Gastrocnemius medialis (tissue), 4 donors: ENCODE data around the gene PHTF2. TPM values are rescaled to one million over a fixed set of nuclear protein-coding genes. Genes with fewer than 3 reads are reported as not detected.
"Not testable (repeated sequence)": the region's sequence is repeated elsewhere in the genome, so short reads cannot be mapped to it uniquely, and the experiment has no call there.

Experiments
- ATAC-seq, 2 donors: fragments of 150-250 bp; one replicate each; pipeline ENCODE4 v1.9.1; 2016
- DNase-seq, 2 donors: peaks; one replicate each; pipeline ENCODE4 v3.0.0-alpha.2; 2019
- H3K27ac ChIP-seq, 4 donors: fragments of 200-600 bp; sonication (generic); 1 replicate in 1 of 4; 2 replicates in 3 of 4; pipeline ENCODE4 v1.5.1; 2016 to 2018; ENCODE audit warnings: mild to moderate bottlenecking in 2 of 4, moderate library complexity in 1 of 4
- H3K27me3 ChIP-seq, 3 donors: fragments of 200-600 bp; sonication (generic) in 2 of 3; 1 replicate in 1 of 3; 2 replicates in 2 of 3; pipeline versions ENCODE4 v1.5.1 to v1.6.0; 2016 to 2019; ENCODE audit warnings: mild to moderate bottlenecking in 1 of 3, moderate library complexity in 1 of 3
- H3K36me3 ChIP-seq, 2 donors: fragments of 200-600 bp; sonication (generic) in 1 of 2; one replicate each; pipeline ENCODE4 v1.5.1; 2017 to 2018
- H3K4me1 ChIP-seq, 2 donors: fragments of 200-600 bp; sonication (generic) in 1 of 2; one replicate each; pipeline ENCODE4 v1.5.1; 2016 to 2017; ENCODE audit warnings: mild to moderate bottlenecking in 2 of 2
- H3K4me3 ChIP-seq, 4 donors: fragments of 200-600 bp; sonication (generic) in 3 of 4; 1 replicate in 1 of 4; 2 replicates in 3 of 4; pipeline ENCODE4 v1.5.1; 2016 to 2019; ENCODE audit warnings: mild to moderate bottlenecking in 2 of 4
- H3K9me3 ChIP-seq, 3 donors: fragments of 200-600 bp; sonication (generic) in 2 of 3; 1 replicate in 1 of 3; 2 replicates in 2 of 3; pipeline ENCODE4 v1.5.1; 2016 to 2019
- CTCF ChIP-seq, 5 experiments: fragments of 450-650 bp in 3 of 5; fragments of 200-600 bp in 2 of 5; sonication (generic) in 2 of 5; IDR thresholded peaks in 4 of 5; conservative IDR thresholded peaks in 1 of 5; 1 replicate in 4 of 5; 2 replicates in 1 of 5; pipeline ENCODE4 v1.5.1; 2016 to 2019; ENCODE audit warnings: antibody characterized with exemption in 5 of 5, mild to moderate bottlenecking in 3 of 5, moderate library complexity in 3 of 5
- POLR2A ChIP-seq, 2 donors: fragments of 450-650 bp; IDR thresholded peaks; one replicate each; pipeline ENCODE4 v1.6.1; 2017; ENCODE audit warnings: antibody characterized with exemption in 2 of 2, mild to moderate bottlenecking in 2 of 2, moderate library complexity in 2 of 2
- in situ Hi-C, 4 donors: fragments of 200-750 bp; cut with MboI; loops; one replicate each; pipeline versions ENCODE4 v1.15.0 to v1.8.0; 2017; ENCODE audit warnings: low sequenced_read_pairs in 4 of 4
- intact Hi-C: fragments of 100-400 bp; cut with DNase I; formaldehyde crosslinking; loops from one replicate; pipeline ENCODE4 v1.15.1; 2023; ENCODE audit warnings: low total_unique reads
- total RNA-seq, 4 donors: library from RNA; depleted of rRNA; stranded (reverse); fragments of >200 nt; gene quantifications; one replicate each; pipeline versions ENCODE4 v1.1.0 to v1.2.3, GENCODE V29; 2016

Gene PHTF2
- total RNA-seq, 4 donors from 2014 or later, result 81.2 to 163 (median 108) TPM

GRCh38 chr7:77830649-77831355, 32.2 kb downstream of the PHTF2 start:
- no peak for ATAC-seq
- intact Hi-C loops, result no loop called here
- in situ Hi-C loops, result no loop called here
- Histone ChIP-seq H3K4me1 (peaks cover 19 to 21% of the 10 kb centered on the region in 2 donors), H3K27me3 (no peaks in the 10 kb centered on the region), H3K27ac (peak overlapping the region in 2 of 4 donors; percentile 75 to 85), H3K9me3 (no peaks in the 10 kb centered on the region), H3K36me3 (no peaks in the 10 kb centered on the region), H3K4me3 (no peak overlapping the region)
- no peak for DNase-seq
- TF ChIP-seq CTCF (IDR thresholded peaks at IDR 0.05 in 4 of 5, conservative IDR thresholded peaks at IDR 0.05 in 1 of 5), result no peak
- no peak for TF ChIP-seq POLR2A (IDR thresholded peaks at IDR 0.05)

GRCh38 chr7:77831481-77831880, 32.9 kb downstream of the PHTF2 start:
- in situ Hi-C loops (no loop called here), intact Hi-C loops (no loop called here)
- ATAC-seq (no peak), DNase-seq (no peak)
- H3K9me3 ChIP-seq, result no peaks in the 10 kb centered on the region
- TF ChIP-seq CTCF (IDR thresholded peaks at IDR 0.05 in 4 of 5, conservative IDR thresholded peaks at IDR 0.05 in 1 of 5) (no peak), POLR2A (IDR thresholded peaks at IDR 0.05) (no peak)
- peak overlapping the region in 3 of 4 donors; percentile 10 to 85 (median 75) for H3K27ac ChIP-seq
- no peaks in the 10 kb centered on the region for H3K27me3 ChIP-seq
- no peak overlapping the region for H3K4me3 ChIP-seq
- H3K4me1 ChIP-seq, result peaks cover 19 to 21% of the 10 kb centered on the region in 2 donors
- no peaks in the 10 kb centered on the region for H3K36me3 ChIP-seq

- H3K27me3 ChIP-seq, result no peaks in the 10 kb centered on the region
- intact Hi-C loops (no loop called here), in situ Hi-C loops (no loop called here)
- H3K9me3 ChIP-seq, result no peaks in the 10 kb centered on the region
- no peaks in the 10 kb centered on the region for H3K36me3 ChIP-seq
- peaks cover 19 to 22% of the 10 kb centered on the region in 2 donors for H3K4me1 ChIP-seq
- DNase-seq (no peak), ATAC-seq (no peak)
- H3K4me3 ChIP-seq, result no peak overlapping the region
- TF ChIP-seq POLR2A (IDR thresholded peaks at IDR 0.05) (no peak), CTCF (IDR thresholded peaks at IDR 0.05 in 4 of 5, conservative IDR thresholded peaks at IDR 0.05 in 1 of 5) (no peak)
- peak overlapping the region in 3 of 4 donors; percentile 10 to 85 (median 75) for H3K27ac ChIP-seq
These were observed 33.4 kb downstream of the PHTF2 start for GRCh38 chr7:77831953-77832352.

GRCh38 chr7:77833136-77833535, 34.6 kb downstream of the PHTF2 start:
- DNase-seq (no peak), ATAC-seq (no peak)
- Histone ChIP-seq H3K27ac (peak overlapping the region; percentile 70 to 85 (median 74)), H3K4me3 (no peak overlapping the region), H3K9me3 (no peaks in the 10 kb centered on the region), H3K4me1 (peaks cover 31 to 34% of the 10 kb centered on the region in 2 donors), H3K27me3 (no peaks in the 10 kb centered on the region), H3K36me3 (no peaks in the 10 kb centered on the region)
- intact Hi-C loops, result no loop called here
- TF ChIP-seq POLR2A (IDR thresholded peaks at IDR 0.05), result no peak
- no peak for TF ChIP-seq CTCF (IDR thresholded peaks at IDR 0.05 in 4 of 5, conservative IDR thresholded peaks at IDR 0.05 in 1 of 5)
- in situ Hi-C loops, result no loop called here

- H3K27me3 ChIP-seq, in situ Hi-C loops, ATAC-seq, H3K9me3 ChIP-seq, intact Hi-C loops, DNase-seq, H3K4me3 ChIP-seq, H3K36me3 ChIP-seq: not testable (repeated sequence)
- Histone ChIP-seq H3K4me1 (peaks cover 51 to 54% of the 10 kb centered on the region in 2 donors), H3K27ac (peak overlapping the region in 3 of 4 donors; percentile 70 to 85 (median 79))
These were observed 37.9 kb downstream of the PHTF2 start for GRCh38 chr7:77836425-77836824.
